ENCODE measurements around the gene SH3RF3.

- TF ChIP-seq EZH2phosphoT487 (IDR thresholded peaks at IDR 0.05; ENCODE audit: borderline replicate concordance, low read depth), result no peak
- TF ChIP-seq CTCF (IDR thresholded peaks at IDR 0.05), result no peak
- no peak for TF ChIP-seq RAD21 (IDR thresholded peaks at IDR 0.05; ENCODE audit: low read length)
- no peak for TF ChIP-seq NFIC (IDR thresholded peaks at IDR 0.05; ENCODE audit: borderline replicate concordance)
- TF ChIP-seq FOXM1 (IDR thresholded peaks at IDR 0.05; ENCODE audit: low read depth), result no peak
- no peak for TF ChIP-seq USF2 (IDR thresholded peaks at IDR 0.05; ENCODE audit: borderline replicate concordance, low read depth, low read length)
- no peak for TF ChIP-seq POLR2AphosphoS5 (IDR thresholded peaks at IDR 0.05; ENCODE audit: low read depth, low read length)
- no peak for TF ChIP-seq CHD2 (IDR thresholded peaks at IDR 0.05; ENCODE audit: low read length, partially characterized antibody)
- no peak for TF ChIP-seq TCF12 (IDR thresholded peaks at IDR 0.05)
Observed at GRCh38 chr2:109288544-109289368, 159.8 kb downstream of the SH3RF3 start.

Data from SK-N-SH (cell line).